COLO668 (cell line): ENCODE data around the gene DHRS3.

ENCODE experiments used
- DNase-seq: peaks from one replicate; lab custom pipeline; 2025; ENCODE audit not compliant: unreplicated experiment; lab: John Stamatoyannopoulos, UW

Gene DHRS3

GRCh38 chr1:12618661-12618964, 603 bp upstream of the DHRS3 start:
- DNase-seq, result no peak

DNA sequence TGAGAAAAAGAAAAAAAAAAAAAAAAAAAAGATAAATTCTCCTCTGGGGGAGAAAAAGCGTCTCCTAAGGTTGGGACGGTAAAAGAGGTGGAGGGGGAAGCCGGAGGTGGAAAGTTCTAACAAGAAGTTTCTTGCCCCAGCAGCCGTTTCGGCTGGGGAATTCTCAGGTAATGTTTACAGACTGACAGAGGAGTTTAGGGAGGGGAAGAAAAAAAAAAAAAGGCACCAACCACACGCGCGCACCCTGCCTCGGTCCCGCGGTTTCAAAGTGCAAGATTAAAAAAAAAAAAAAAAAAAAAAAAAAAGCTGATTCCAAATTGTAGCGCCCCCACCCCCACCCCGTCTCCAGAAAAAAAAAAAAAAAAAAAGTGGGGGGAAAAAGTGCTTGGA, 504 bp downstream of the DHRS3 start:
- peak; percentile 40 for DNase-seq

DNA sequence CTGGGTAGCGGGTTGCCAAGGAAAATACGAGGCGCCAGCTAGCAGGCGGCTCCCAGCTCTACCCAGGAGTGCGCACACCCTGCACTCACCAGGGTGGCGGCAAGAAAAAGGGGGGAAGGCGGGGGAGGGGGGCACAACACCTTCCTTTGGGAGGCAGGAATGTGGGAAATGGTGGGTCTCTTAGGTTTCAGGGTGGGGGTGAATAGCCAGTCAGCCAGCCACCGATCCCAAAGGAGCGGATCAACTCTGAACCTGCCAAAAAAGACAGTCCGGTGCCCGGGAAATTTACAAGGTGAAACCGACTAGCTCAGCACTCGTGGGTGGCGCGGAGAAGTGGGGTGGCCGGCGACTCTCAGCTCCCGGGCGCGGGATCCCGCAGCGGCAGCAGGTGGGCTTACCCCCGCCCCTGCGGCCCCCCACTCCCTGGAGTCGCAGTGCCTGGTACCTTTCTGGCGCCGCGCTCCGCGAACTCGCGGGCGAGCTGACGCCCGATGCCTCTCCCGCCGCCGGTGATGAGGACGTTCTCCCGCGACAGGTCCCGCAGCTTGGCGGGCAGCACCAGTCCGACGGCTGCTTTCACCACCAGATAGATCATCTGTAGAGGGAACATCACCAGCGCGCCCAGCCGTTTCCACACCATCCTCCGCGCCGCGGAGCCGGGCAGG, 1.2 kb downstream of the DHRS3 start:
- DNase-seq, result peak; percentile 68

DNA sequence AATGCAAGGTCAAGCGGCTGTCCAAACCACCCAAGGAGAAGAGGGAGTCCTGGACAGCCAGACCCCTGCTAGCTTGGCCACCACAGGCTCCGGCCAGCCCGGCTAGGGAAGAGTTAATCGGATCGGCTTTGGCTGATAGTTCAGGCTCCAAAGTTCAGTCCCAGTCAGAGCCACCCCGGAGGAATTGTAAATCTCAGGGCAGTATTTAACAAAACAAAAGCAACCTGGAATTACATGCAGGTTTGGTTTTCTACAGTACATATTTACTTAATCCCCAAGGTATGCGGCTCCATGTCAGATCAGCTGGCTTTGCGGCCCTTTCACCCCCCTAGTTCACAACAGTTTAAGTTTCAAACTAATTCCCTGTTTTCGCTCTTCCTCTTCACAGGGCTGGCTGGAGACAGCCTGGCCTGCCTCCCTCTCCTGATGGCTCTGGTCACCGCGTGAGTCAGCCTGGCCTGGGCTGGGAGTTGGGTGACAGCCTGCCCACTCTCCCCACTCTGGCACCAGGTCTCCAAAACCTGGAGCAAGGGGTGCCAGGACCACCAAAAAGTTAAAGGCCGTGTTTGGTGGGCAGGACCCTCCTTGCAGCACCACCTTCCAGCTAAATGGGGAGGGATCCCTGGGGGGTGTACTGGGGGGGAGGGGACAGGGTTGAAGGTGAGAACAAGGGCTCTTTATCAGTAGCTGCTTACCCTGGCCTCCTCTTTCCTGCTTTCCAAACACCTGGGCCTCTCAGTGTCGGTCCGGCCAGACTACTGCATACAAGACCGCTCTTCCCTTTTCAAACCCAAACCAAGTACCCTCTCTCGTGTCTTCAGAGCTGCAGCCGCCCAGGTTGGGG, 1.9 kb downstream of the DHRS3 start:
- DNase-seq, result peak; percentile 69

GRCh38 chr1:12615159-12615864, 2.7 kb downstream of the DHRS3 start:
- DNase-seq, result no peak

GRCh38 chr1:12614402-12615158, 3.4 kb downstream of the DHRS3 start:
- no peak for DNase-seq

- DNase-seq, result no peak
Observed at GRCh38 chr1:12613180-12613579, 4.8 kb downstream of the DHRS3 start.

- no peak for DNase-seq
Observed at GRCh38 chr1:12610941-12611340, 7.1 kb downstream of the DHRS3 start.

- DNase-seq, result no peak
Observed at GRCh38 chr1:12610305-12610935, 7.6 kb downstream of the DHRS3 start.

DNA sequence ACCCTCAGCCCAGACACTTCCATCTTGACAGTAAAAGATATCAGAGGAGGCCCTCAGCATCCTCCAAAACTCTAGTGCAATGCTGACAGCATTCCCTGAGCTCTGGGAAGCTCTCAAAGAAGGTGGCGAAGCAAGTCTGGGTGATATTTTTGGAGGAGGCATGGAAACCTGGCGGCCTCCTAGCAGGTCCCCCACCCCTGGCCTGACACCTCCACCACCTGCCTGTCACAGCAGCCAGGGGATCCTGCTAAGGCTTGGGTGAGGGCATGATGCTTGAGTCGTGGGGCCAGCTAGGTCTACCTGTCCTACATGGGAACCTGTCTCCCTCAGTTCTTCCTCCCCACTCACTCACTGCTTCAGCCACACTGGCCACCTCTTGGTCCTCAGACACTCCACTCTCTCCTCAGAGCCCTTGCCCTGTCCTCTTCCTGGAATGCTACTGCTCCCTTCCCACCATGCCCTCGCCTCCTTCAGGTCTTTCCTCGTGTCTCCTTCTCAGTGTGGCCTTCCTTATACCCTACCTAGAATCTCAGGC, 8.5 kb downstream of the DHRS3 start:
- DNase-seq, result no peak

DNA sequence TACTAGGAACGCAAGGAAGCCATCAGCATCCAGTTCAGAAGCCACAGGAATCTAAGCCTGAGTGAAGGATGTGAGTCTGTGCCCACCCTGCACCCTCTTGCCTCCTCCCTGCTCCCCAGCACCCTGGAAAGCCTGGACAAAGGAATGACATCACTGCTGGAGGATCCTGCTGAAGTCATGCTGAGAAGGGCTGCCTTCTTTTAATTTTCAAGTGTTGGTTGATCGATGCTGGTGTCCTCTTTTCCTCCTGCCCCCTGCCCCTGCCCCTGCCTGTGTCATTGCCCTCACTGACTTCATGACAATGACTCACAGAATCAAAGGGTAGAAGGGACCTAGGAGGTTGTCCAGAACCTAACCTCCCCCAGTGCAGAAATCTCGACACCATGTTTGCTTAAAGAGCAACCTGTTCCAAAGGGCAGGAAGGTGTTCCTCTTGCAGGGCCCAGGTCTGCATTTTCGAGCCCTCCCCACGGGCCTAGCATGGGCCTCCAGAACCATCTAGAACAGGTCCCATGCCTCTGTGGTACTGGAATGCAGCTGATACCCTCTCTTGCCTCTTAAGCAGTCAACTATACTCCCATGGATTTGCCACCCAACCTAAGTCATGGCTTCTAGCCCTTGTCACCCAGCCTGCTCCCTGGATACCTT, 9.6 kb downstream of the DHRS3 start:
- DNase-seq, result no peak

GRCh38 chr1:12607263-12607662, 10.7 kb downstream of the DHRS3 start:
- no peak for DNase-seq

DNA sequence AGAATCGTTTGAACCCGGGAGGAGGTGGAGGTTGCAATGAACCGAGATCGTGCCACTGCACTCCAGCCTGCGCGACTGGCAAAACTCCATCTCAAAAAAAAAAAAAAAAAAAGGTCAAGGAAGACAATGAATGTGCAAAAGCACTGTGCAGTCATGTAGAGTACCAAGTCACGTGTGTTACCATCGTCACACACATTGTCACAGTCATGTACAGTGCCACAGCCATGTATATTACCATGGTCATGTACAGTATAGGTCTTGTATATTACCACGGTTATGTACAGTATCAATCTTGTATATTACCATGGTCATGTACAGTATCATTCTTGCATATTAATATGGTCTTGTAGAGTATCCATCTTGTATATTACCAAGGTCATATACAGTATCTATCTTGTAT, 13.0 kb downstream of the DHRS3 start:
- DNase-seq, result no peak

GRCh38 chr1:12604114-12604874, 13.7 kb downstream of the DHRS3 start:
- DNase-seq, result peak; percentile 59

DNA sequence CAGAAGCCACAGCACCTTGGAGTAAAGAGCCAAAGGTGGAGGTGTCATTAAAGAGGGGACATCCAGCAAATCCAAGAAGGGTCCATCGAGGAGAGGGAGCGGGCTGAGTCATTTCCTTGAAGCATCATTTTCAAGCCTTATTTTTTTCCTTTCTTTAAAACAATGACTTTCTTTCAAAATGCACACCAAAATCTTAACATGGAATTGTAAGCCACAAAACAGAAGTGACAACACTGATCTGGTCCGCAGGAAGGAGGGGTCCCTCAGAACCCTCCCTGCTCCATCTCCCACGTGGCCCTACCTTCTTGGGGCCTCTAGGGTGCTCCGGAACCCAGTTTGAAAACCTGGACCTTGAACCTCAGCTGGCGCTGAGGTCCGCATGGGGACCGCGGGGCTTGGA, 14.8 kb downstream of the DHRS3 start:
- DNase-seq, result no peak

- no peak for DNase-seq
Observed at GRCh38 chr1:12602659-12603024, 15.4 kb downstream of the DHRS3 start.

- DNase-seq, result no peak
Observed at GRCh38 chr1:12601700-12602658, 16.0 kb downstream of the DHRS3 start.

DNA sequence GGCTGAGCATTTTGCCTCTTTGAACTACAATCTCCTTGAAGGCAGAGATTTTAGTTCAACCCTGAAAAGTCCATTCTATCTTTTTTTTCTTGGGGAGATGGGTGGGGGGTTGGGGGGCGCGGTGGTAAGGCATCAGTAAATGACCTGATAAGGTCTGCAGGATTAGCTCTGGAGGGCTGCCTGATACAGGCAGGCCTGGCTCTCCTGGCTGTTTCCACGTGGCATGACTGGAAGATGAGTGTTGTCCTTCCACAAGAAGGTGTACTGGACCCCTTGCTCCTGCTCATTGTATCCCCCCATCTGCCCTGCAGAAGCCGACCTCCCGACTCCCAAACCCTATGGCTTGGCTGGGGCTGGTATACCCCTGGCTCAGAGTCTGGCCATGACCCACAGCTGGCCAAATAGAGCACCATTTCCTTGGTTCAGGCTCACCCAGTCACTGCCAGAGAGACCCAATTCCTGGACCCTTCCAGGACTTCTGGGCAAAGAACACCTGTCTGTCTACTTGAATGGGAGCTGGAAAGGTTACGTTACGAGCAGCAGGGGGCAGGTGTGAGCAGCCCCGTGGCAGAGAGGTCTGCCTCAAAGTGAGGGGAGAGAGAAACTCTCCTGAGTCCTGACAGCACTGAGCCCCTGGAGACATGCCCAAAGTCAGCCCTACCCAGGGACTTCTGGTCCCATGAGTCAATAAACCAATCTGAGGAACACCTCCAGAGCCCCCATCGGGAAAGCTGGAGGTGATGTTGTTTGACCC, 17.0 kb downstream of the DHRS3 start:
- peak; percentile 70 for DNase-seq
